Activated CD4-positive, alpha-beta T cell treated with anti-CD3 and anti-CD28 coated beads for 24 hours (primary cell): ENCODE measurements around the gene AASS.

Source experiments
- DNase-seq, 2 donors: peaks; one replicate each; pipeline ENCODE4 v3.0.0-alpha.2; 2020; ENCODE audit warnings: low read depth in 2 of 2

AASS gene

DNA sequence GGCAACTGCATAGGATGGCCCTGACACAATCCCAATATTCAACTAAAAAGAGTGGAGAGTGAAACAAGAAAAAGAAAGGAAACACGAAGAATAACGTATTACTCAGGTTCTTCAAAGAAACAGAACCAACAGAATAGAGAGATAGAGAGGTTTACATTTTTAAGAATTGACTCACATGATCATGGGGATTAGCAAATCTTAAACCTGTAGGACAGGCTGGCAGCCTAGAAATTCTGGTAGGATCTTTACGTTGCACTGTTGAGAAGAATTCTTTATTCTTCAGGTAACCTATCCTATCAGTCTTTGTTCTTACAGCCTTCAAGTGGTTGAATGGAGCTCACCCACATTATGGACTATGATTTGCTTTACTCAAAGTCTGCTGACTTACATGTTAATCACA is 103.9 kb downstream of the AASS start:
- DNase-seq, result no peak

- no peak for DNase-seq
Observed at GRCh38 chr7:122038904-122039303, 105.1 kb downstream of the AASS start.

DNA sequence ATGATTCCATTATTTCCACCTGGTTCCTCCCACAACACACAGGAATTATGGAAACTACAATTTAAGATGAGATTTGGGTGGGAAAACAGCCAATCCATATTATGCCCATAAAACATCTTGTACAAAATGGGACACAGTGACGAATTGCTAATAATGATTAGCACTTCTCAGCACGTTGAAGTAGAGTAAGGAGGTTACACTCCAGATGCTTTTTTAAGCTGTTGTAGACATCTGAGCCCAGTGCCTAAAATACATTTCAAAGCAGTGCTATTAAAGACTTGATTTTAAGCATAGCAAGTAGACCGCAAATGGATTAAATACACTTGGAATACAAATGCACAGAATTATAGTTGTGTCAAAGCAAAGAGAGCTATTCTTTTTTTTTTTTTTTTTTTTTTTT is 105.9 kb downstream of the AASS start:
- no peak for DNase-seq

DNA sequence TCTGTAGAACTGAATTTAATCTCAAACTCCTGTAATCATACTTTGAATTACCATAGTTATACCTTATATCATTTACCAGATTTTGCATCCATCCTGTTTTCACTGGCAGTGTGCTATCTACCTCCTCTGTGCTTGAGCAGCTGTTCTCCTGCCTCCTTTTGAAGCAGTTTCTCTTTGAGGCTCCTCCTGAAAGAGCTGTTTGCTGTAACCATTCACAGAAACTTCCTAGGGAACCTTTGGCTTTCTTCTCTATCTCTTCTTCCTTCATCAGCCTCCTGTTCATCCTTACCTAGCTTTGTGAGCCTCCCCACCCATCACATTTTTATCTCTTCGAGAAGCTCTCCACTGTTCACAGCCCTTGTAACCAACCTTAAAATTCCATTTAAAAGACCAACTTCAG is 108.2 kb downstream of the AASS start:
- DNase-seq, result no peak

DNA sequence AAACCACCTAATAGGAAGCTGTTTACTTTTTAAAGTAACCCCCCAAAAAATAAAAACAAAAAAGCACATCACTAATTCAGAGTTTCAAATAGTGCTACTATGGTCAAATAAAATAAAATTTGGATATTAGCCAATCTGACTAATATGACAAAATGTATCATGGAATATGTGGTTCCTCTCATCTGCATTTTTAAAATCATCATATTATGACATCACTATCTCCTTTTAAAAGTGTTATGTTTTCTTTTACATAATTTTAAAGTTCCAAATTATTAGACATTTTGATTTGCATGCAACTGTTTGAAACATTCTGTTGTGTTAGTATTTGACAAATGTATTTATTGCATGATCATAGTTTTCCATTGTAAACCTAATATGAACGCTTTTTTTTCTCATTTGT is 110.4 kb downstream of the AASS start:
- no peak for DNase-seq

GRCh38 chr7:122027058-122027457 is 117.0 kb downstream of the AASS start:
- no peak for DNase-seq
